CD14-positive monocyte (primary cell): ENCODE results near the gene GDF9. TPM values are rescaled to one million over a fixed set of nuclear protein-coding genes. Genes with fewer than 3 reads are reported as not detected.

Experiments used
- DNase-seq, 3 donors: peaks; one replicate each; pipeline ENCODE4 v3.0.0-alpha.2; 2011 to 2022
- H2AFZ ChIP-seq: 2 replicates; pipeline ENCODE4 v1.6.0; 2012; ENCODE audit warnings: mild to moderate bottlenecking, low read depth, low read length, inconsistent platforms; ENCODE audit not compliant: insufficient read depth, poor library complexity, severe bottlenecking
- H3K27ac ChIP-seq, 2 donors: 1 replicate in 1 of 2; 2 replicates in 1 of 2; pipeline ENCODE4 v1.5.1; 2012 to 2013; ENCODE audit warnings: low read length in 2 of 2, control low read depth in 1 of 2, inconsistent platforms in 1 of 2, low read depth in 1 of 2, mild to moderate bottlenecking in 1 of 2
- H3K27me3 ChIP-seq, 2 donors: one replicate each; pipeline versions ENCODE4 v1.6.0 to v1.6.1; 2011 to 2013; ENCODE audit warnings: low read length in 2 of 2; ENCODE audit not compliant: control insufficient read depth in 2 of 2, insufficient read depth in 2 of 2
- H3K36me3 ChIP-seq, 2 donors: replicated peaks in 1 of 2; 1 replicate in 1 of 2; 2 replicates in 1 of 2; pipeline versions ENCODE4 v1.5.1 to v1.6.1; 2012 to 2013; ENCODE audit warnings: low read length in 2 of 2, control low read depth in 1 of 2, inconsistent platforms in 1 of 2, mild to moderate bottlenecking in 1 of 2; ENCODE audit not compliant: insufficient read depth in 2 of 2, control insufficient read depth in 1 of 2
- H3K4me1 ChIP-seq, 2 donors: 1 replicate in 1 of 2; 2 replicates in 1 of 2; pipeline versions ENCODE4 v1.5.1 to v1.6.1; 2012 to 2013; ENCODE audit warnings: low read length in 2 of 2, control low read depth in 1 of 2, inconsistent platforms in 1 of 2, mild to moderate bottlenecking in 1 of 2, moderate library complexity in 1 of 2; ENCODE audit not compliant: insufficient read depth in 2 of 2, control insufficient read depth in 1 of 2
- H3K4me2 ChIP-seq: replicated peaks from 2 replicates; pipeline ENCODE3; 2012; ENCODE audit warnings: low read length, moderate library complexity, mild to moderate bottlenecking; ENCODE audit not compliant: poor library complexity, severe bottlenecking; ENCODE audit errors: extremely low read depth
- H3K4me3 ChIP-seq, 3 experiments: fragments of 200-600 bp in 1 of 3; sonication (generic) in 1 of 3; replicated peaks in 1 of 3; 1 replicate in 2 of 3; 2 replicates in 1 of 3; pipeline ENCODE4 v1.5.1; 2011 to 2013; ENCODE audit warnings: low read length in 3 of 3, mild to moderate bottlenecking in 3 of 3, control low read depth in 2 of 3, low read depth in 2 of 3, inconsistent platforms in 1 of 3, moderate library complexity in 1 of 3
- H3K79me2 ChIP-seq: 2 replicates; pipeline ENCODE4 v1.6.0; 2012; ENCODE audit warnings: mild to moderate bottlenecking, control low read depth, inconsistent platforms, low read length, moderate library complexity; ENCODE audit not compliant: insufficient read depth
- H3K9ac ChIP-seq: 2 replicates; pipeline ENCODE4 v1.6.0; 2017; ENCODE audit warnings: low read length, mild to moderate bottlenecking; ENCODE audit not compliant: insufficient read depth, poor library complexity, severe bottlenecking
- H3K9me3 ChIP-seq, 2 donors: replicated peaks in 1 of 2; 1 replicate in 1 of 2; 2 replicates in 1 of 2; pipeline versions ENCODE4 v1.5.1 to v1.6.1; 2012 to 2013; ENCODE audit warnings: low read length in 2 of 2, control low read depth in 1 of 2; ENCODE audit not compliant: control insufficient read depth in 1 of 2, insufficient read depth in 1 of 2
- H4K20me1 ChIP-seq: 2 replicates; pipeline ENCODE4 v1.6.0; 2012; ENCODE audit warnings: mild to moderate bottlenecking, low read length, control low read depth, moderate library complexity; ENCODE audit not compliant: insufficient read depth
- H3K27ac Mint-ChIP-seq, 7 donors: one replicate each; pipeline ENCODE4 v1.8.0; 2020; ENCODE audit warnings: mild to moderate bottlenecking in 7 of 7, mixed read lengths in 7 of 7, moderate library complexity in 6 of 7, inconsistent platforms in 2 of 7
- H3K27me3 Mint-ChIP-seq, 3 donors: one replicate each; pipeline ENCODE4 v1.8.0; 2021 to 2022; ENCODE audit warnings: low read depth in 3 of 3, mild to moderate bottlenecking in 3 of 3, mixed read lengths in 3 of 3, moderate library complexity in 3 of 3, inconsistent platforms in 1 of 3
- H3K36me3 Mint-ChIP-seq, 2 donors: one replicate each; pipeline ENCODE4 v1.8.0; 2020; ENCODE audit warnings: mixed read lengths in 2 of 2, inconsistent platforms in 1 of 2, mild to moderate bottlenecking in 1 of 2
- H3K4me1 Mint-ChIP-seq: one replicate; pipeline ENCODE4 v1.8.0; 2020; ENCODE audit warnings: mild to moderate bottlenecking, mixed read lengths
- H3K4me3 Mint-ChIP-seq, 2 donors: one replicate each; pipeline ENCODE4 v1.8.0; 2020; ENCODE audit warnings: mild to moderate bottlenecking in 2 of 2, mixed read lengths in 2 of 2, moderate library complexity in 1 of 2
- H3K9me3 Mint-ChIP-seq, 7 donors: one replicate each; pipeline ENCODE4 v1.8.0; 2020 to 2022; ENCODE audit warnings: mixed read lengths in 7 of 7, mild to moderate bottlenecking in 6 of 7, moderate library complexity in 6 of 7, inconsistent platforms in 2 of 7
- whole genome bisulfite sequencing: methylation state at CpG from one replicate; pipeline ENCODE4 v1.1.5; 2013; ENCODE audit warnings: missing lambda C conversion rate; ENCODE audit not compliant: insufficient coverage; 5-methylcytosine and 5-hydroxymethylcytosine counted together
- intact Hi-C, 2 donors: fragments of 100-400 bp; cut with micrococcal nuclease; formaldehyde crosslinking; loops; one replicate each; pipeline versions ENCODE4 v1.15.0 to v1.15.1; 2023
- polyA minus RNA-seq: library from RNA; depleted of rRNA, polyadenylated mRNA; stranded (reverse); fragments of >200 nt; gene quantifications from 2 replicates; pipeline ENCODE4 v1.2.3, GENCODE V29; 2012
- polyA plus RNA-seq, 3 donors: library from polyadenylated mRNA; depleted of rRNA in 1 of 3; unstranded in 2 of 3; stranded (reverse) in 1 of 3; fragments of 300-500 nt in 2 of 3; fragments of >200 nt in 1 of 3; fragmentation: Illumina TruSeq in 2 of 3; gene quantifications; 1 replicate in 2 of 3; 2 replicates in 1 of 3; pipeline ENCODE4 v1.2.3, GENCODE V29; 2012 to 2021
- total RNA-seq, 12 experiments: library from RNA in 1 of 12; stranded (reverse) in 1 of 12; fragments of 120-200 nt in 1 of 12; gene quantifications; one replicate each; pipeline ENCODE4 v1.2.4 and lab custom pipeline; 2013 to 2026; ENCODE audit warnings: mixed read lengths in 6 of 12, inconsistent platforms in 1 of 12
- TF ChIP-seq, protein P1 (sequence below): fragments of 200-600 bp; IDR thresholded peaks from one replicate; pipeline ENCODE4 v1.8.0; 2022; ENCODE audit warnings: antibody characterized with exemption, mild to moderate bottlenecking

The GDF9 gene, protein sequence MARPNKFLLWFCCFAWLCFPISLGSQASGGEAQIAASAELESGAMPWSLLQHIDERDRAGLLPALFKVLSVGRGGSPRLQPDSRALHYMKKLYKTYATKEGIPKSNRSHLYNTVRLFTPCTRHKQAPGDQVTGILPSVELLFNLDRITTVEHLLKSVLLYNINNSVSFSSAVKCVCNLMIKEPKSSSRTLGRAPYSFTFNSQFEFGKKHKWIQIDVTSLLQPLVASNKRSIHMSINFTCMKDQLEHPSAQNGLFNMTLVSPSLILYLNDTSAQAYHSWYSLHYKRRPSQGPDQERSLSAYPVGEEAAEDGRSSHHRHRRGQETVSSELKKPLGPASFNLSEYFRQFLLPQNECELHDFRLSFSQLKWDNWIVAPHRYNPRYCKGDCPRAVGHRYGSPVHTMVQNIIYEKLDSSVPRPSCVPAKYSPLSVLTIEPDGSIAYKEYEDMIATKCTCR
- total RNA-seq (2013): 0.48 TPM
- polyA plus RNA-seq: under 1 TPM in 1 of 3 donors, not detected in 2; 0.55 TPM
- polyA minus RNA-seq: 0.14 and 0.24 TPM in 2 replicates
- total RNA-seq (lab: John Stamatoyannopoulos, UW): 0.58 to 5.0 (median 1.1) reads per million in 11 experiments

GRCh38 chr5:132866342-132867045 is at the start of gene GDF9, which contains the start of gene UQCRQ:
Gene GDF9, minus strand, starts transcription at chr5:132866469. Its CDS starts 1,936 bp downstream, at chr5:132864533.
Gene UQCRQ, plus strand, starts transcription at chr5:132866642. Its CDS starts 240 bp downstream, at chr5:132866882.
- Mint-ChIP-seq H3K36me3 (peaks cover 19 to 30% of the 10 kb centered on the region in 2 donors), H3K4me1 (peaks cover 19% of the 10 kb centered on the region), H3K9me3 (no peaks in the 10 kb centered on the region), H3K27ac (peak within 1 kb of the TSS; percentile 94 to 100 (median 99)), H3K27me3 (peaks cover 3 to 4% (median 4%) of the 10 kb centered on the region in 3 donors), H3K4me3 (peak within 1 kb of the TSS; percentile 96 to 99)
- H3K4me3 ChIP-seq: peak within 1 kb of the TSS; percentile 47 to 87 (median 78)
- H3K9me3 ChIP-seq: no peaks in the 10 kb centered on the region
- TF ChIP-seq, protein P1, sequence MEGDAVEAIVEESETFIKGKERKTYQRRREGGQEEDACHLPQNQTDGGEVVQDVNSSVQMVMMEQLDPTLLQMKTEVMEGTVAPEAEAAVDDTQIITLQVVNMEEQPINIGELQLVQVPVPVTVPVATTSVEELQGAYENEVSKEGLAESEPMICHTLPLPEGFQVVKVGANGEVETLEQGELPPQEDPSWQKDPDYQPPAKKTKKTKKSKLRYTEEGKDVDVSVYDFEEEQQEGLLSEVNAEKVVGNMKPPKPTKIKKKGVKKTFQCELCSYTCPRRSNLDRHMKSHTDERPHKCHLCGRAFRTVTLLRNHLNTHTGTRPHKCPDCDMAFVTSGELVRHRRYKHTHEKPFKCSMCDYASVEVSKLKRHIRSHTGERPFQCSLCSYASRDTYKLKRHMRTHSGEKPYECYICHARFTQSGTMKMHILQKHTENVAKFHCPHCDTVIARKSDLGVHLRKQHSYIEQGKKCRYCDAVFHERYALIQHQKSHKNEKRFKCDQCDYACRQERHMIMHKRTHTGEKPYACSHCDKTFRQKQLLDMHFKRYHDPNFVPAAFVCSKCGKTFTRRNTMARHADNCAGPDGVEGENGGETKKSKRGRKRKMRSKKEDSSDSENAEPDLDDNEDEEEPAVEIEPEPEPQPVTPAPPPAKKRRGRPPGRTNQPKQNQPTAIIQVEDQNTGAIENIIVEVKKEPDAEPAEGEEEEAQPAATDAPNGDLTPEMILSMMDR: no peak
- H3K27ac ChIP-seq: peak within 1 kb of the TSS; percentile 92 to 97
- peaks cover 14 to 33% of the 10 kb centered on the region in 2 donors for H3K4me1 ChIP-seq
- WGBS: under 1% methylated on average over 53 of the region's 55 CpGs
- H3K27me3 ChIP-seq: no peaks in the 10 kb centered on the region
- H3K4me2 ChIP-seq: peak within 1 kb of the TSS; percentile 90
- DNase-seq: peak; percentile 99 to 100 (median 100)
- H4K20me1 ChIP-seq: no peaks in the 10 kb centered on the region
- peak within 1 kb of the TSS; percentile 91 for H3K9ac ChIP-seq
- peaks cover 17% of the 10 kb centered on the region for H3K79me2 ChIP-seq
- peak within 1 kb of the TSS; percentile 91 for H2AFZ ChIP-seq
- intact Hi-C loops: loop anchor here (5.0 to 10.0 kb wide), 2 partner anchors 186 to 572 kb away; partner anchors contain the start of genes HSPA4 (in 1 of the 2) and SLC22A4 (in 1 of the 2)
- H3K36me3 ChIP-seq: peaks cover 13 to 38% of the 10 kb centered on the region in 2 donors

- WGBS: no CpG with 5 or more reads among the region's 5 CpGs
- peak; percentile 53 to 55 (median 53) for DNase-seq
- no peaks in the 10 kb centered on the region for H3K9me3 Mint-ChIP-seq
- peak overlapping the region in 6 of 7 donors; percentile 48 to 82 (median 70) for H3K27ac Mint-ChIP-seq
- peaks cover 3 to 8% of the 10 kb centered on the region in 2 donors for H3K4me1 ChIP-seq
- H2AFZ ChIP-seq: no peak overlapping the region
- no peak overlapping the region for H3K4me3 ChIP-seq
- peaks cover 48 to 78% of the 10 kb centered on the region in 2 donors for H3K36me3 Mint-ChIP-seq
- no peaks in the 10 kb centered on the region for H3K27me3 ChIP-seq
- H3K4me3 Mint-ChIP-seq: no peak overlapping the region
- peaks cover 33 to 73% of the 10 kb centered on the region in 2 donors for H3K36me3 ChIP-seq
- peak overlapping the region in 1 of 2 donors; percentile 1 for H3K27ac ChIP-seq
- H3K79me2 ChIP-seq: peaks cover 9% of the 10 kb centered on the region
- H3K9me3 ChIP-seq: no peaks in the 10 kb centered on the region
- H3K27me3 Mint-ChIP-seq: no peaks in the 10 kb centered on the region
- no peak overlapping the region for H3K9ac ChIP-seq
- intact Hi-C loops: loop anchor here in 1 of 2 donors (10.0 kb wide), 1 partner anchor 49 kb away; the partner anchor contains the start of gene AFF4
- TF ChIP-seq, protein P1: no peak
- H3K4me2 ChIP-seq: no peak overlapping the region
- H4K20me1 ChIP-seq: peaks cover 48% of the 10 kb centered on the region
- peaks cover 10% of the 10 kb centered on the region for H3K4me1 Mint-ChIP-seq
Measured at GRCh38 chr5:132915681-132916080, 49.4 kb upstream of the GDF9 start.
